ENCODE measurements around the gene HERC4.

The HERC4 gene

GRCh38 chr10:68074775-68075549, at the start of gene HERC4:
Gene HERC4, minus strand, starts transcription at chr10:68075283. Its CDS starts 2,175 bp downstream, at chr10:68073108.
- Histone ChIP-seq H3K36me3 (ENCODE audit: control insufficient read depth in 1 of 2, insufficient read depth in 2 of 2, low read length in 2 of 2) (no peaks in the 10 kb centered on the region), H3K27me3 (ENCODE audit: control insufficient read depth in 1 of 2, insufficient read depth in 2 of 2, low read length in 2 of 2) (no peaks in the 10 kb centered on the region), H3K27ac (ENCODE audit: low read depth, low read length) (peak within 1 kb of the TSS; percentile 98), H3K9ac (ENCODE audit: low read depth in 1 of 2, low read length in 2 of 2) (peak within 1 kb of the TSS; percentile 91 to 97), H3K9me3 (ENCODE audit: control insufficient read depth in 1 of 2, low read length in 2 of 2) (no peaks in the 10 kb centered on the region), H3K4me1 (ENCODE audit: control insufficient read depth in 1 of 2, insufficient read depth in 2 of 2, low read length in 2 of 2) (peaks cover 13 to 32% of the 10 kb centered on the region in 2 donors), H3K4me3 (ENCODE audit: low read depth in 1 of 2, low read length in 2 of 2) (peak within 1 kb of the TSS; percentile 86 to 95)

GRCh38 chr10:68124718-68125117, 49.6 kb upstream of the HERC4 start:
- Histone ChIP-seq H3K9me3 (ENCODE audit: control insufficient read depth in 1 of 2, low read length in 2 of 2) (no peaks in the 10 kb centered on the region), H3K36me3 (ENCODE audit: control insufficient read depth in 1 of 2, insufficient read depth in 2 of 2, low read length in 2 of 2) (no peaks in the 10 kb centered on the region), H3K4me1 (ENCODE audit: control insufficient read depth in 1 of 2, insufficient read depth in 2 of 2, low read length in 2 of 2) (peaks cover 0 to 7% of the 10 kb centered on the region in 2 donors), H3K27me3 (ENCODE audit: control insufficient read depth in 1 of 2, insufficient read depth in 2 of 2, low read length in 2 of 2) (no peaks in the 10 kb centered on the region), H3K9ac (ENCODE audit: low read depth in 1 of 2, low read length in 2 of 2) (no peak overlapping the region), H3K27ac (ENCODE audit: low read depth, low read length) (no peak overlapping the region), H3K4me3 (ENCODE audit: low read depth in 1 of 2, low read length in 2 of 2) (no peak overlapping the region)

GRCh38 chr10:68121852-68122251, 46.8 kb upstream of the HERC4 start:
- no peaks in the 10 kb centered on the region for H3K9me3 ChIP-seq (ENCODE audit: control insufficient read depth in 1 of 2, low read length in 2 of 2)
- H3K27ac ChIP-seq (ENCODE audit: low read depth, low read length), result no peak overlapping the region
- H3K36me3 ChIP-seq (ENCODE audit: control insufficient read depth in 1 of 2, insufficient read depth in 2 of 2, low read length in 2 of 2), result no peaks in the 10 kb centered on the region
- no peak overlapping the region for H3K4me3 ChIP-seq (ENCODE audit: low read depth in 1 of 2, low read length in 2 of 2)
- no peaks in the 10 kb centered on the region for H3K27me3 ChIP-seq (ENCODE audit: control insufficient read depth in 1 of 2, insufficient read depth in 2 of 2, low read length in 2 of 2)
- no peak overlapping the region for H3K9ac ChIP-seq (ENCODE audit: low read depth in 1 of 2, low read length in 2 of 2)
- H3K4me1 ChIP-seq (ENCODE audit: control insufficient read depth in 1 of 2, insufficient read depth in 2 of 2, low read length in 2 of 2), result peaks cover 0 to 7% of the 10 kb centered on the region in 2 donors

GRCh38 chr10:68121020-68121743, 46.1 kb upstream of the HERC4 start:
- no peak overlapping the region for H3K4me3 ChIP-seq (ENCODE audit: low read depth in 1 of 2, low read length in 2 of 2)
- H3K27me3 ChIP-seq (ENCODE audit: control insufficient read depth in 1 of 2, insufficient read depth in 2 of 2, low read length in 2 of 2), result no peaks in the 10 kb centered on the region
- H3K27ac ChIP-seq (ENCODE audit: low read depth, low read length), result no peak overlapping the region
- no peaks in the 10 kb centered on the region for H3K36me3 ChIP-seq (ENCODE audit: control insufficient read depth in 1 of 2, insufficient read depth in 2 of 2, low read length in 2 of 2)
- peaks cover 0 to 7% of the 10 kb centered on the region in 2 donors for H3K4me1 ChIP-seq (ENCODE audit: control insufficient read depth in 1 of 2, insufficient read depth in 2 of 2, low read length in 2 of 2)
- no peaks in the 10 kb centered on the region for H3K9me3 ChIP-seq (ENCODE audit: control insufficient read depth in 1 of 2, low read length in 2 of 2)
- H3K9ac ChIP-seq (ENCODE audit: low read depth in 1 of 2, low read length in 2 of 2), result no peak overlapping the region

- H3K4me1 ChIP-seq (ENCODE audit: control insufficient read depth in 1 of 2, insufficient read depth in 2 of 2, low read length in 2 of 2), result no peaks in the 10 kb centered on the region
Measured at GRCh38 chr10:68118657-68119056, 43.6 kb upstream of the HERC4 start.

GRCh38 chr10:68112837-68113236, 37.8 kb upstream of the HERC4 start:
- no peak overlapping the region for H3K9ac ChIP-seq (ENCODE audit: low read depth in 1 of 2, low read length in 2 of 2)
- no peaks in the 10 kb centered on the region for H3K36me3 ChIP-seq (ENCODE audit: control insufficient read depth in 1 of 2, insufficient read depth in 2 of 2, low read length in 2 of 2)
- no peaks in the 10 kb centered on the region for H3K9me3 ChIP-seq (ENCODE audit: control insufficient read depth in 1 of 2, low read length in 2 of 2)

More at GRCh38 chr10:68118657-68119056, 43.6 kb upstream of the HERC4 start:
- Histone ChIP-seq H3K9me3 (ENCODE audit: control insufficient read depth in 1 of 2, low read length in 2 of 2) (no peaks in the 10 kb centered on the region), H3K36me3 (ENCODE audit: control insufficient read depth in 1 of 2, insufficient read depth in 2 of 2, low read length in 2 of 2) (no peaks in the 10 kb centered on the region), H3K9ac (ENCODE audit: low read depth in 1 of 2, low read length in 2 of 2) (no peak overlapping the region), H3K27ac (ENCODE audit: low read depth, low read length) (no peak overlapping the region), H3K4me3 (ENCODE audit: low read depth in 1 of 2, low read length in 2 of 2) (no peak overlapping the region), H3K27me3 (ENCODE audit: control insufficient read depth in 1 of 2, insufficient read depth in 2 of 2, low read length in 2 of 2) (no peaks in the 10 kb centered on the region)

GRCh38 chr10:68111584-68111983, 36.5 kb upstream of the HERC4 start:
- Histone ChIP-seq H3K4me3 (ENCODE audit: low read depth in 1 of 2, low read length in 2 of 2) (no peak overlapping the region), H3K27ac (ENCODE audit: low read depth, low read length) (no peak overlapping the region), H3K4me1 (ENCODE audit: control insufficient read depth in 1 of 2, insufficient read depth in 2 of 2, low read length in 2 of 2) (no peaks in the 10 kb centered on the region), H3K9me3 (ENCODE audit: control insufficient read depth in 1 of 2, low read length in 2 of 2) (no peaks in the 10 kb centered on the region), H3K27me3 (ENCODE audit: control insufficient read depth in 1 of 2, insufficient read depth in 2 of 2, low read length in 2 of 2) (no peaks in the 10 kb centered on the region), H3K36me3 (ENCODE audit: control insufficient read depth in 1 of 2, insufficient read depth in 2 of 2, low read length in 2 of 2) (no peaks in the 10 kb centered on the region), H3K9ac (ENCODE audit: low read depth in 1 of 2, low read length in 2 of 2) (no peak overlapping the region)

More at GRCh38 chr10:68112837-68113236, 37.8 kb upstream of the HERC4 start:
- Histone ChIP-seq H3K27ac (ENCODE audit: low read depth, low read length) (no peak overlapping the region), H3K4me3 (ENCODE audit: low read depth in 1 of 2, low read length in 2 of 2) (no peak overlapping the region), H3K27me3 (ENCODE audit: control insufficient read depth in 1 of 2, insufficient read depth in 2 of 2, low read length in 2 of 2) (no peaks in the 10 kb centered on the region), H3K4me1 (ENCODE audit: control insufficient read depth in 1 of 2, insufficient read depth in 2 of 2, low read length in 2 of 2) (no peaks in the 10 kb centered on the region)

GRCh38 chr10:68110027-68110426, 34.9 kb upstream of the HERC4 start:
- Histone ChIP-seq H3K9ac (ENCODE audit: low read depth in 1 of 2, low read length in 2 of 2) (no peak overlapping the region), H3K9me3 (ENCODE audit: control insufficient read depth in 1 of 2, low read length in 2 of 2) (no peaks in the 10 kb centered on the region), H3K36me3 (ENCODE audit: control insufficient read depth in 1 of 2, insufficient read depth in 2 of 2, low read length in 2 of 2) (no peaks in the 10 kb centered on the region), H3K27ac (ENCODE audit: low read depth, low read length) (no peak overlapping the region), H3K4me1 (ENCODE audit: control insufficient read depth in 1 of 2, insufficient read depth in 2 of 2, low read length in 2 of 2) (no peaks in the 10 kb centered on the region), H3K4me3 (ENCODE audit: low read depth in 1 of 2, low read length in 2 of 2) (no peak overlapping the region), H3K27me3 (ENCODE audit: control insufficient read depth in 1 of 2, insufficient read depth in 2 of 2, low read length in 2 of 2) (no peaks in the 10 kb centered on the region)

- no peak within 1 kb of the TSS for H3K27ac ChIP-seq (ENCODE audit: low read depth, low read length)
- H3K9ac ChIP-seq (ENCODE audit: low read depth in 1 of 2, low read length in 2 of 2), result no peak within 1 kb of the TSS
- no peaks in the 10 kb centered on the region for H3K27me3 ChIP-seq (ENCODE audit: control insufficient read depth in 1 of 2, insufficient read depth in 2 of 2, low read length in 2 of 2)
- no peak within 1 kb of the TSS for H3K4me3 ChIP-seq (ENCODE audit: low read depth in 1 of 2, low read length in 2 of 2)
- H3K36me3 ChIP-seq (ENCODE audit: control insufficient read depth in 1 of 2, insufficient read depth in 2 of 2, low read length in 2 of 2), result no peaks in the 10 kb centered on the region
- no peaks in the 10 kb centered on the region for H3K4me1 ChIP-seq (ENCODE audit: control insufficient read depth in 1 of 2, insufficient read depth in 2 of 2, low read length in 2 of 2)
- no peaks in the 10 kb centered on the region for H3K9me3 ChIP-seq (ENCODE audit: control insufficient read depth in 1 of 2, low read length in 2 of 2)
Measured at GRCh38 chr10:68109331-68109730, 34.2 kb upstream of the HERC4 start, which contains the start of gene MYPN. Gene MYPN, plus strand, starts transcription at chr10:68109488. Its CDS starts 11,951 bp downstream, at chr10:68121439.

GRCh38 chr10:68108653-68109052, 33.6 kb upstream of the HERC4 start:
- Histone ChIP-seq H3K4me1 (ENCODE audit: control insufficient read depth in 1 of 2, insufficient read depth in 2 of 2, low read length in 2 of 2) (no peaks in the 10 kb centered on the region), H3K36me3 (ENCODE audit: control insufficient read depth in 1 of 2, insufficient read depth in 2 of 2, low read length in 2 of 2) (no peaks in the 10 kb centered on the region), H3K9ac (ENCODE audit: low read depth in 1 of 2, low read length in 2 of 2) (no peak overlapping the region), H3K27me3 (ENCODE audit: control insufficient read depth in 1 of 2, insufficient read depth in 2 of 2, low read length in 2 of 2) (no peaks in the 10 kb centered on the region), H3K27ac (ENCODE audit: low read depth, low read length) (no peak overlapping the region), H3K4me3 (ENCODE audit: low read depth in 1 of 2, low read length in 2 of 2) (no peak overlapping the region), H3K9me3 (ENCODE audit: control insufficient read depth in 1 of 2, low read length in 2 of 2) (no peaks in the 10 kb centered on the region)

Data from duodenal mucosa (tissue), 2 donors.